Esophagus squamous epithelium (tissue), 4 donors: Measurements from ENCODE around the gene ADIG.

ENCODE experiments used
- CTCF ChIP-seq, 6 experiments: fragments of 450-650 bp in 4 of 6; fragments of 200-600 bp in 2 of 6; sonication (generic) in 2 of 6; IDR thresholded peaks; one replicate each; pipeline ENCODE4 v1.5.1; 2016 to 2019; ENCODE audit warnings: antibody characterized with exemption in 6 of 6, mild to moderate bottlenecking in 4 of 6, moderate library complexity in 4 of 6
- POLR2A ChIP-seq, 4 donors: fragments of 450-650 bp; IDR thresholded peaks; one replicate each; pipeline ENCODE4 v1.6.1; 2017; ENCODE audit warnings: antibody characterized with exemption in 4 of 4, mild to moderate bottlenecking in 4 of 4, moderate library complexity in 3 of 4

GRCh38 chr20:38536310-38536709 is 44.7 kb upstream of the ADIG start:
- TF ChIP-seq CTCF (IDR thresholded peaks at IDR 0.05) = peak in 3 of 6 experiments; percentile 27 to 60 (median 42)
- no peak for TF ChIP-seq POLR2A (IDR thresholded peaks at IDR 0.05)
